ENCODE measurements around the gene TTC28.

The TTC28 gene

GRCh38 chr22:27949421-27949820 is 730.2 kb downstream of the TTC28 start:
- Mint-ChIP-seq H3K4me1 (no peaks in the 10 kb centered on the region), H3K9me3 (no peaks in the 10 kb centered on the region), H3K4me3 (no peak overlapping the region), H3K27ac (no peak overlapping the region), H3K36me3 (no peaks in the 10 kb centered on the region), H3K27me3 (no peaks in the 10 kb centered on the region)
- DNase-seq, result no peak
- CTCF ChIA-PET, result no interaction called here

- H3K4me1 Mint-ChIP-seq, result no peaks in the 10 kb centered on the region
- H3K27ac Mint-ChIP-seq, result no peak overlapping the region
- no peaks in the 10 kb centered on the region for H3K36me3 Mint-ChIP-seq
- CTCF ChIA-PET, result no interaction called here
- H3K4me3 Mint-ChIP-seq, result no peak overlapping the region
- DNase-seq, result no peak
- no peaks in the 10 kb centered on the region for H3K27me3 Mint-ChIP-seq
- no peaks in the 10 kb centered on the region for H3K9me3 Mint-ChIP-seq
Observed at GRCh38 chr22:27948569-27948968, 731.1 kb downstream of the TTC28 start.

- Mint-ChIP-seq H3K9me3 (no peaks in the 10 kb centered on the region), H3K36me3 (no peaks in the 10 kb centered on the region), H3K27me3 (no peaks in the 10 kb centered on the region), H3K27ac (no peak overlapping the region), H3K4me1 (no peaks in the 10 kb centered on the region), H3K4me3 (no peak overlapping the region)
- no peak for DNase-seq
- CTCF ChIA-PET, result no interaction called here
Observed at GRCh38 chr22:27947448-27947847, 732.2 kb downstream of the TTC28 start.

- no peak overlapping the region for H3K27ac Mint-ChIP-seq
- no peak overlapping the region for H3K4me3 Mint-ChIP-seq
- H3K36me3 Mint-ChIP-seq, result peaks cover 3% of the 10 kb centered on the region
- CTCF ChIA-PET, result no interaction called here
- H3K9me3 Mint-ChIP-seq, result no peaks in the 10 kb centered on the region
- no peaks in the 10 kb centered on the region for H3K4me1 Mint-ChIP-seq
- no peaks in the 10 kb centered on the region for H3K27me3 Mint-ChIP-seq
- no peak for DNase-seq
Observed at GRCh38 chr22:27941143-27941542, 738.5 kb downstream of the TTC28 start.

- peaks cover 6% of the 10 kb centered on the region for H3K36me3 Mint-ChIP-seq
- no peaks in the 10 kb centered on the region for H3K9me3 Mint-ChIP-seq
- no peak for DNase-seq
- no peaks in the 10 kb centered on the region for H3K4me1 Mint-ChIP-seq
- no peak overlapping the region for H3K27ac Mint-ChIP-seq
- H3K4me3 Mint-ChIP-seq, result no peak overlapping the region
- H3K27me3 Mint-ChIP-seq, result no peaks in the 10 kb centered on the region
- CTCF ChIA-PET, result interaction anchor here (1.2 to 1.4 kb wide), 2 partner anchors 51 to 58 kb away, joined by 3 to 5 read pairs; no protein-coding TSS in a partner anchor
Observed at GRCh38 chr22:27937453-27937852, 742.2 kb downstream of the TTC28 start.

- DNase-seq, result no peak
- Mint-ChIP-seq H3K36me3 (peaks cover 3% of the 10 kb centered on the region), H3K4me3 (no peak overlapping the region), H3K9me3 (no peaks in the 10 kb centered on the region), H3K4me1 (no peaks in the 10 kb centered on the region), H3K27me3 (no peaks in the 10 kb centered on the region), H3K27ac (no peak overlapping the region)
- CTCF ChIA-PET, result interaction anchor here (1.4 kb wide), 1 partner anchor 56 kb away, joined by 5 read pairs; no protein-coding TSS in a partner anchor
Observed at GRCh38 chr22:27935897-27936296, 743.7 kb downstream of the TTC28 start.

GRCh38 chr22:27934069-27934468 is 745.6 kb downstream of the TTC28 start:
- CTCF ChIA-PET, result no interaction called here
- Mint-ChIP-seq H3K4me3 (no peak overlapping the region), H3K4me1 (no peaks in the 10 kb centered on the region), H3K9me3 (no peaks in the 10 kb centered on the region), H3K36me3 (peaks cover 3% of the 10 kb centered on the region), H3K27ac (no peak overlapping the region), H3K27me3 (no peaks in the 10 kb centered on the region)
- DNase-seq, result no peak

GRCh38 chr22:27933186-27933983 is 746.3 kb downstream of the TTC28 start:
- H3K4me3 Mint-ChIP-seq, result no peak overlapping the region
- no peaks in the 10 kb centered on the region for H3K4me1 Mint-ChIP-seq
- CTCF ChIA-PET, result no interaction called here
- no peaks in the 10 kb centered on the region for H3K9me3 Mint-ChIP-seq
- peaks cover 3% of the 10 kb centered on the region for H3K36me3 Mint-ChIP-seq
- DNase-seq, result no peak
- no peaks in the 10 kb centered on the region for H3K27me3 Mint-ChIP-seq
- no peak overlapping the region for H3K27ac Mint-ChIP-seq

GRCh38 chr22:27930331-27931060 is 749.1 kb downstream of the TTC28 start:
- Mint-ChIP-seq H3K36me3 (peaks cover 10% of the 10 kb centered on the region), H3K27ac (no peak overlapping the region), H3K9me3 (no peaks in the 10 kb centered on the region), H3K4me1 (peaks cover 7% of the 10 kb centered on the region), H3K27me3 (no peaks in the 10 kb centered on the region), H3K4me3 (no peak overlapping the region)
- CTCF ChIA-PET, result no interaction called here
- DNase-seq, result no peak
